ENCODE measurements around the gene PNLDC1. TPM values are rescaled to one million over a fixed set of nuclear protein-coding genes. Genes with fewer than 3 reads are reported as not detected.
A peak's percentile ranks its signal among the peaks of the same experiment; 100 is the strongest.

The PNLDC1 gene
- total and polyA plus RNA-seq, 2 of the 4 experiments (the other 2 are of a cell fraction): not detected

DNA sequence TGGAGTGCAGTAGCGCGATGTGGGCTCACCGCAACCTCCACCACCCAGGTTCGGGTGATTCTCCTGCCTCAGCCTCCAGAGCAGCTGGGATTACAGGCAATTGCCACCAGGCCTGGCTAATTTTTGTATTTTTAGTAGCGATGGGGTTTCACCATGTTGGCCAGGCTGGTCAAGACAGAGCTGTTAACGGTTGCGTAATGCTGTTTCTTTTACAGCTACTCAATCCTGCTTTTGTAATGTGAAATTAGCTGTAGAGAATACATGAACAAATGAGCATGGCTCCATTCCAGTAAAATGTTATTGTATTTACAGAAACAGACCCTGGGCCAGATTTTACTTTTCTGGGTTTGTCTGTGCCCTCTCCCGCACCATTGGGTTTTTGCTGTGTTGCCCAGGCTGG is 1.9 kb downstream of the PNLDC1 start:
- H3K27ac ChIP-seq (ENCODE audit: insufficient read depth, low read length): no peak overlapping the region
- no peak overlapping the region for H3K4ac ChIP-seq (ENCODE audit: low read depth, low read length)
- WGBS, 2 experiments (ENCODE audit: extremely low coverage in 2 of 2, insufficient read length in 1 of 2): 50% methylated on average over 1 of the region's 8 CpGs; no CpG with 5 or more reads in 1 of the 2 experiments
- no peak overlapping the region for H2BK120ac ChIP-seq (ENCODE audit: low read depth, low read length)
- H3K9ac ChIP-seq (ENCODE audit: low read depth, low read length): no peak overlapping the region
- CTCF ChIA-PET: no interaction called here
- intact Hi-C loops (cut with micrococcal nuclease): no loop called here
- H4K20me1 ChIP-seq (ENCODE audit: insufficient read depth, low read length): no peaks in the 10 kb centered on the region
- no peak overlapping the region for H3K56ac ChIP-seq (ENCODE audit: extremely low read depth, insufficient read depth, low read length)
- dilution Hi-C loops (cut with HindIII; ENCODE audit: low sequenced_read_pairs, unreplicated experiment): no loop called here
- H3K4me2 ChIP-seq (ENCODE audit: low read depth, low read length): no peak overlapping the region
- no peak overlapping the region for H3K23ac ChIP-seq (ENCODE audit: low read depth, low read length)
- H2BK20ac ChIP-seq (ENCODE audit: low read depth, low read length): no peak overlapping the region
- H2AK9ac ChIP-seq (replicated peaks; ENCODE audit: low read depth, low read length, poor library complexity): no peak overlapping the region
- H3K4me3 ChIP-seq (ENCODE audit: insufficient read depth, low read depth, low read length): no peak overlapping the region
- no peaks in the 10 kb centered on the region for H3K9me3 ChIP-seq (ENCODE audit: control insufficient read depth, insufficient read depth, low read length)
- no peak overlapping the region for H4K8ac ChIP-seq (ENCODE audit: low read depth in 2 of 2, low read length in 2 of 2)
- no peaks in the 10 kb centered on the region for H3K27me3 ChIP-seq (ENCODE audit: control insufficient read depth, insufficient read depth, low read length)
- peaks cover 0 to 3% of the 10 kb centered on the region in 2 experiments; a peak in 2 of 4 replicates for H3K79me1 ChIP-seq (ENCODE audit: low read depth in 1 of 2, low read length in 2 of 2)
- no TSS peak for BruUV-seq (replicated peaks)
- no peak overlapping the region for H3K14ac ChIP-seq (replicated peaks; ENCODE audit: low read depth, low read length)
- ATAC-seq (ENCODE audit: low read depth) (no peak), DNase-seq (peak; percentile 6)
- in situ Hi-C loops (cut with MboI; ENCODE audit: low sequenced_read_pairs): loop anchor here (25.0 kb wide), 1 partner anchor 615 kb away; no protein-coding TSS in a partner anchor
- no peak overlapping the region for H3K18ac ChIP-seq (ENCODE audit: low read depth, low read length)
- no peak overlapping the region for H4K5ac ChIP-seq (ENCODE audit: low read depth, low read length)
- POLR2A ChIA-PET (ENCODE audit: unreplicated experiment): no interaction called here
- H3K9me1 ChIP-seq (ENCODE audit: insufficient read depth, low read length): no peaks in the 10 kb centered on the region
- H3K36me3 ChIP-seq (ENCODE audit: control insufficient read depth, insufficient read depth, low read length): peaks cover 15% of the 10 kb centered on the region
- TF ChIP-seq CHD1 (IDR thresholded peaks at IDR 0.05; ENCODE audit: low read depth, low read length): no peak
- peak; percentile 84 for TF ChIP-seq CEBPB (IDR thresholded peaks at IDR 0.05; ENCODE audit: low read depth, low read length)
- no peak overlapping the region for H2BK15ac ChIP-seq (ENCODE audit: low read depth, low read length)
- no peak overlapping the region for H4K91ac ChIP-seq (ENCODE audit: insufficient read depth, low read depth, low read length)
- H2AK5ac ChIP-seq (ENCODE audit: low read depth, low read length): no peak overlapping the region
- no peak overlapping the region for H2BK5ac ChIP-seq (ENCODE audit: low read depth, low read length, poor library complexity, severe bottlenecking)
- H2AFZ ChIP-seq (replicated peaks; ENCODE audit: low read length, poor library complexity): no peak overlapping the region
- no peaks in the 10 kb centered on the region; the same call in 1 of the 2 replicates for H3K4me1 ChIP-seq (ENCODE audit: control insufficient read depth, insufficient read depth, low read length)
